ENCODE measurements around the gene RILP. TPM values are rescaled to one million over a fixed set of nuclear protein-coding genes. Genes with fewer than 3 reads are reported as not detected.

RILP gene
- total RNA-seq, 4 donors from 2014 or later = 59.3 to 185 (median 108) TPM

- H3K27ac ChIP-seq = no peak overlapping the region
- WGBS, 2 donors (ENCODE audit: low coverage in 1 of 2) = 73% methylated on average over 20 of the region's 23 CpGs; no CpG with 5 or more reads in 1 of the 2 donors
- in situ Hi-C loops (cut with MboI; ENCODE audit: low pct_ligation_motif_present in 1 of 4, low pct_unique_long_range_greater_than_20kb in 1 of 4, low sequenced_read_pairs in 3 of 4) = no loop called here
Observed at GRCh38 chr17:1640329-1641064, 9.2 kb downstream of the RILP start.

DNA sequence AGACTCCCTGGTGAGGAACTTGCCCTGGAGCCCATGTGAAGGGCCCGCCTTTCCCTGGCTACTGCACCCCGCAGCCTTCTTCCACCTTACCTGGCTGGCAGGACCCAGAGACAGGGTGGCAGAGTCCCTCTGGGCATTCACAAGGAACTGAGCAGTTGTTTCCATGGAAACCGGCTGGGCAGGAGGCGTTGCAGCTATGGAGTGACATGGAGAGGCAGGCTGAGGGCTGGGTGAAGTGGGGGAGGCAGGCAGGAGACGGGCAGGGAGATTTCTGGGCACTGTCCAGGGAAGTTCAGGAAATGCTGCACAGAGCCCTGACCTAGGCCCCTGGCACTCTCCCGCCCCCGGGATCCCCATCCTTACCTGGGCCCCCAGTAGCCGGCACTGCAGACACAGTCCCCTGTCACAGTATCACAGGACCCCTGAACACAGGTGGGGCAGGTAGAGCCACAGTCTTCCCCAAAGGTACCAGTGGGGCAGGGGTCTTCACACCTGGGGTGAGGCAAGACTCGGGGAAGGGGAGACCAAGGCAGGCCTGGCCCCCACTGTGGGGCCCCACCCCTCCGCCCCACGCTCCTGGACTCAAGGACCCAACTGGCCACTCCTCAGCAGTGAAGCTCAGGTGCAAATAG lies 10.0 kb downstream of the RILP start:
- WGBS, 2 donors (ENCODE audit: low coverage in 1 of 2) = 65 to 92% methylated on average over 2 to 11 of the region's 11 CpGs
- Histone ChIP-seq H3K27ac (no peak overlapping the region), H3K36me3 (no peaks in the 10 kb centered on the region), H3K4me1 (peaks cover 0 to 12% (median 8%) of the 10 kb centered on the region in 4 donors), H3K4me3 (no peak overlapping the region), H3K27me3 (no peaks in the 10 kb centered on the region), H3K9me3 (no peaks in the 10 kb centered on the region)
- in situ Hi-C loops (cut with MboI; ENCODE audit: low pct_ligation_motif_present in 1 of 4, low pct_unique_long_range_greater_than_20kb in 1 of 4, low sequenced_read_pairs in 3 of 4) (loop anchor here in 1 of 4 donors (10.0 kb wide), 1 partner anchor 55 kb away; no protein-coding TSS in a partner anchor), intact Hi-C loops (cut with DNase I; ENCODE audit: low total_unique reads) (loop anchor here (10.0 kb wide), 1 partner anchor 365 kb away; the partner anchor contains the start of genes BHLHA9 and TRARG1)
- DNase-seq = no peak
- TF ChIP-seq, protein P1, sequence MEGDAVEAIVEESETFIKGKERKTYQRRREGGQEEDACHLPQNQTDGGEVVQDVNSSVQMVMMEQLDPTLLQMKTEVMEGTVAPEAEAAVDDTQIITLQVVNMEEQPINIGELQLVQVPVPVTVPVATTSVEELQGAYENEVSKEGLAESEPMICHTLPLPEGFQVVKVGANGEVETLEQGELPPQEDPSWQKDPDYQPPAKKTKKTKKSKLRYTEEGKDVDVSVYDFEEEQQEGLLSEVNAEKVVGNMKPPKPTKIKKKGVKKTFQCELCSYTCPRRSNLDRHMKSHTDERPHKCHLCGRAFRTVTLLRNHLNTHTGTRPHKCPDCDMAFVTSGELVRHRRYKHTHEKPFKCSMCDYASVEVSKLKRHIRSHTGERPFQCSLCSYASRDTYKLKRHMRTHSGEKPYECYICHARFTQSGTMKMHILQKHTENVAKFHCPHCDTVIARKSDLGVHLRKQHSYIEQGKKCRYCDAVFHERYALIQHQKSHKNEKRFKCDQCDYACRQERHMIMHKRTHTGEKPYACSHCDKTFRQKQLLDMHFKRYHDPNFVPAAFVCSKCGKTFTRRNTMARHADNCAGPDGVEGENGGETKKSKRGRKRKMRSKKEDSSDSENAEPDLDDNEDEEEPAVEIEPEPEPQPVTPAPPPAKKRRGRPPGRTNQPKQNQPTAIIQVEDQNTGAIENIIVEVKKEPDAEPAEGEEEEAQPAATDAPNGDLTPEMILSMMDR (IDR thresholded peaks at IDR 0.05) = no peak
- TF ChIP-seq EP300 (IDR thresholded peaks at IDR 0.05; ENCODE audit: low read depth) (no peak), POLR2AphosphoS5 (IDR thresholded peaks at IDR 0.05) (no peak)

More at GRCh38 chr17:1640329-1641064, 9.2 kb downstream of the RILP start:
- Histone ChIP-seq H3K27me3 (no peaks in the 10 kb centered on the region), H3K4me1 (peaks cover 0 to 12% (median 8%) of the 10 kb centered on the region in 4 donors), H3K9me3 (no peaks in the 10 kb centered on the region), H3K4me3 (no peak overlapping the region), H3K36me3 (no peaks in the 10 kb centered on the region)
- TF ChIP-seq POLR2A (IDR thresholded peaks at IDR 0.05) (no peak), POLR2AphosphoS5 (IDR thresholded peaks at IDR 0.05) (no peak), EP300 (IDR thresholded peaks at IDR 0.05; ENCODE audit: low read depth) (no peak)
- TF ChIP-seq, protein P1 (IDR thresholded peaks at IDR 0.05) = no peak
- DNase-seq = no peak
- intact Hi-C loops (cut with DNase I; ENCODE audit: low total_unique reads) = no loop called here

DNA sequence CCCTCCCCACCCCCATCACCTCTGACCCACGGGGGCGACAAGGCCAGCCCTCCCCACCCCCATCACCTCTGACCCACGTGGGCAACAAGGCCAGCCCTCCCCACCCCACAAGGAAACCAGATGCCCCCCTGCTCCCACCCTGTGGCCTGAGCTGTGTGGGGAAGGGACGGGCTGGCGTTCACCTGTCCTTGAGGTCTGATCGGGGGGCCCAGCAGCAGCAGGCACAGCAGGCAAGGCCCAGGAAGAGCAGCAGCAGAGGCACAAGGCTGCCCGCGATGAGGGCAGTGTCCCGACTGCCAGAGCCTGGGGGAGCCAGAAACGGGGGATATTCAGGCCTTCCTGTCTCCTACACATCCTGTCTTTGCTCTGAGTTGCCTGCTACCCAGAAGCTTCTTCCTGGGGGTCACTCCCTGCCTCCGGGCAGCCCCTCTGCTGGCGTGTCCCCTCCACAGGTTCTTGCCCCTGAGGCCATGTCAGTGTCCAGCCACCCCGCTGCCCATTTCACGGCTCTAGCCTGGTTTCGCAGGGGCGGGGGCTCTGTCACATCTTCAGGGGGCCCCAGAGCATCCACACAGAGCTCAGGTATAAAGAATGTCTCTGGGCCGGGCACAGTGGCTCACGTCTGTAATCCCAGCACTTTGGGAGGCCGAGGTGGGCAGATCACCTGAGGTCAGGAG lies 10.9 kb downstream of the RILP start:
- 87% methylated on average over 14 of the region's 19 CpGs; no CpG with 5 or more reads in 1 of the 2 donors for WGBS, 2 donors (ENCODE audit: low coverage in 1 of 2)
- H3K27me3 ChIP-seq = no peaks in the 10 kb centered on the region
- DNase-seq = no peak
- no peaks in the 10 kb centered on the region for H3K9me3 ChIP-seq
- in situ Hi-C loops (cut with MboI; ENCODE audit: low pct_ligation_motif_present in 1 of 4, low pct_unique_long_range_greater_than_20kb in 1 of 4, low sequenced_read_pairs in 3 of 4) = loop anchor here in 1 of 4 donors (10.0 kb wide), 1 partner anchor 54 kb away; no protein-coding TSS in a partner anchor
- H3K36me3 ChIP-seq = no peaks in the 10 kb centered on the region
- H3K4me3 ChIP-seq = no peak overlapping the region
- H3K27ac ChIP-seq = no peak overlapping the region
- peaks cover 0 to 5% (median 2%) of the 10 kb centered on the region in 4 donors for H3K4me1 ChIP-seq
- intact Hi-C loops (cut with DNase I; ENCODE audit: low total_unique reads) = loop anchor here (10.0 kb wide), 1 partner anchor 364 kb away; the partner anchor contains the start of genes BHLHA9 and TRARG1
- TF ChIP-seq POLR2AphosphoS5 (IDR thresholded peaks at IDR 0.05) (no peak), POLR2A (IDR thresholded peaks at IDR 0.05) (no peak), EP300 (IDR thresholded peaks at IDR 0.05; ENCODE audit: low read depth) (no peak)
- TF ChIP-seq, protein P1 (IDR thresholded peaks at IDR 0.05) = no peak

GRCh38 chr17:1638171-1638590 lies 11.5 kb downstream of the RILP start:
- Histone ChIP-seq H3K36me3 (no peaks in the 10 kb centered on the region), H3K9me3 (no peaks in the 10 kb centered on the region), H3K27me3 (no peaks in the 10 kb centered on the region), H3K27ac (no peak overlapping the region), H3K4me3 (no peak overlapping the region), H3K4me1 (no peaks in the 10 kb centered on the region)
- TF ChIP-seq EP300 (IDR thresholded peaks at IDR 0.05; ENCODE audit: low read depth) (no peak), POLR2AphosphoS5 (IDR thresholded peaks at IDR 0.05) (no peak), POLR2A (IDR thresholded peaks at IDR 0.05) (no peak)
- TF ChIP-seq, protein P1 (IDR thresholded peaks at IDR 0.05) = no peak
- no peak for DNase-seq
- WGBS, 2 donors (ENCODE audit: low coverage in 1 of 2) = 80 to 83% methylated on average over 5 to 17 of the region's 17 CpGs
- intact Hi-C loops (cut with DNase I; ENCODE audit: low total_unique reads) (loop anchor here (10.0 kb wide), 1 partner anchor 363 kb away; the partner anchor contains the start of genes BHLHA9 and TRARG1), in situ Hi-C loops (cut with MboI; ENCODE audit: low pct_ligation_motif_present in 1 of 4, low pct_unique_long_range_greater_than_20kb in 1 of 4, low sequenced_read_pairs in 3 of 4) (loop anchor here in 1 of 4 donors (10.0 kb wide), 1 partner anchor 53 kb away; no protein-coding TSS in a partner anchor)
